CD14-positive monocyte (primary cell): ENCODE measurements around the gene DNAH7. TPM values are rescaled to one million over a fixed set of nuclear protein-coding genes. Genes with fewer than 3 reads are reported as not detected.

Source experiments
- DNase-seq, 3 donors: peaks; one replicate each; pipeline ENCODE4 v3.0.0-alpha.2; 2011 to 2022
- H2AFZ ChIP-seq: 2 replicates; pipeline ENCODE4 v1.6.0; 2012; ENCODE audit warnings: mild to moderate bottlenecking, low read depth, low read length, inconsistent platforms; ENCODE audit not compliant: insufficient read depth, poor library complexity, severe bottlenecking
- H3K27ac ChIP-seq, 2 donors: 1 replicate in 1 of 2; 2 replicates in 1 of 2; pipeline ENCODE4 v1.5.1; 2012 to 2013; ENCODE audit warnings: low read length in 2 of 2, control low read depth in 1 of 2, inconsistent platforms in 1 of 2, low read depth in 1 of 2, mild to moderate bottlenecking in 1 of 2
- H3K27me3 ChIP-seq, 2 donors: one replicate each; pipeline versions ENCODE4 v1.6.0 to v1.6.1; 2011 to 2013; ENCODE audit warnings: low read length in 2 of 2; ENCODE audit not compliant: control insufficient read depth in 2 of 2, insufficient read depth in 2 of 2
- H3K36me3 ChIP-seq, 2 donors: replicated peaks in 1 of 2; 1 replicate in 1 of 2; 2 replicates in 1 of 2; pipeline versions ENCODE4 v1.5.1 to v1.6.1; 2012 to 2013; ENCODE audit warnings: low read length in 2 of 2, control low read depth in 1 of 2, inconsistent platforms in 1 of 2, mild to moderate bottlenecking in 1 of 2; ENCODE audit not compliant: insufficient read depth in 2 of 2, control insufficient read depth in 1 of 2
- H3K4me1 ChIP-seq, 2 donors: 1 replicate in 1 of 2; 2 replicates in 1 of 2; pipeline versions ENCODE4 v1.5.1 to v1.6.1; 2012 to 2013; ENCODE audit warnings: low read length in 2 of 2, control low read depth in 1 of 2, inconsistent platforms in 1 of 2, mild to moderate bottlenecking in 1 of 2, moderate library complexity in 1 of 2; ENCODE audit not compliant: insufficient read depth in 2 of 2, control insufficient read depth in 1 of 2
- H3K4me2 ChIP-seq: replicated peaks from 2 replicates; pipeline ENCODE3; 2012; ENCODE audit warnings: low read length, moderate library complexity, mild to moderate bottlenecking; ENCODE audit not compliant: poor library complexity, severe bottlenecking; ENCODE audit errors: extremely low read depth
- H3K4me3 ChIP-seq, 3 experiments: fragments of 200-600 bp in 1 of 3; sonication (generic) in 1 of 3; replicated peaks in 1 of 3; 1 replicate in 2 of 3; 2 replicates in 1 of 3; pipeline ENCODE4 v1.5.1; 2011 to 2013; ENCODE audit warnings: low read length in 3 of 3, mild to moderate bottlenecking in 3 of 3, control low read depth in 2 of 3, low read depth in 2 of 3, inconsistent platforms in 1 of 3, moderate library complexity in 1 of 3
- H3K79me2 ChIP-seq: 2 replicates; pipeline ENCODE4 v1.6.0; 2012; ENCODE audit warnings: mild to moderate bottlenecking, control low read depth, inconsistent platforms, low read length, moderate library complexity; ENCODE audit not compliant: insufficient read depth
- H3K9ac ChIP-seq: 2 replicates; pipeline ENCODE4 v1.6.0; 2017; ENCODE audit warnings: low read length, mild to moderate bottlenecking; ENCODE audit not compliant: insufficient read depth, poor library complexity, severe bottlenecking
- H3K9me3 ChIP-seq, 2 donors: replicated peaks in 1 of 2; 1 replicate in 1 of 2; 2 replicates in 1 of 2; pipeline versions ENCODE4 v1.5.1 to v1.6.1; 2012 to 2013; ENCODE audit warnings: low read length in 2 of 2, control low read depth in 1 of 2; ENCODE audit not compliant: control insufficient read depth in 1 of 2, insufficient read depth in 1 of 2
- H4K20me1 ChIP-seq: 2 replicates; pipeline ENCODE4 v1.6.0; 2012; ENCODE audit warnings: mild to moderate bottlenecking, low read length, control low read depth, moderate library complexity; ENCODE audit not compliant: insufficient read depth
- H3K27ac Mint-ChIP-seq, 7 donors: one replicate each; pipeline ENCODE4 v1.8.0; 2020; ENCODE audit warnings: mild to moderate bottlenecking in 7 of 7, mixed read lengths in 7 of 7, moderate library complexity in 6 of 7, inconsistent platforms in 2 of 7
- H3K27me3 Mint-ChIP-seq, 3 donors: one replicate each; pipeline ENCODE4 v1.8.0; 2021 to 2022; ENCODE audit warnings: low read depth in 3 of 3, mild to moderate bottlenecking in 3 of 3, mixed read lengths in 3 of 3, moderate library complexity in 3 of 3, inconsistent platforms in 1 of 3
- H3K36me3 Mint-ChIP-seq, 2 donors: one replicate each; pipeline ENCODE4 v1.8.0; 2020; ENCODE audit warnings: mixed read lengths in 2 of 2, inconsistent platforms in 1 of 2, mild to moderate bottlenecking in 1 of 2
- H3K4me1 Mint-ChIP-seq: one replicate; pipeline ENCODE4 v1.8.0; 2020; ENCODE audit warnings: mild to moderate bottlenecking, mixed read lengths
- H3K4me3 Mint-ChIP-seq, 2 donors: one replicate each; pipeline ENCODE4 v1.8.0; 2020; ENCODE audit warnings: mild to moderate bottlenecking in 2 of 2, mixed read lengths in 2 of 2, moderate library complexity in 1 of 2
- H3K9me3 Mint-ChIP-seq, 7 donors: one replicate each; pipeline ENCODE4 v1.8.0; 2020 to 2022; ENCODE audit warnings: mixed read lengths in 7 of 7, mild to moderate bottlenecking in 6 of 7, moderate library complexity in 6 of 7, inconsistent platforms in 2 of 7
- CTCF ChIP-seq: fragments of 200-600 bp; IDR thresholded peaks from one replicate; pipeline ENCODE4 v1.8.0; 2022; ENCODE audit warnings: antibody characterized with exemption, mild to moderate bottlenecking
- WGBS: methylation state at CpG from one replicate; pipeline ENCODE4 v1.1.5; 2013; ENCODE audit warnings: missing lambda C conversion rate; ENCODE audit not compliant: insufficient coverage; 5-methylcytosine and 5-hydroxymethylcytosine counted together
- intact Hi-C, 2 donors: fragments of 100-400 bp; cut with micrococcal nuclease; formaldehyde crosslinking; loops; one replicate each; pipeline versions ENCODE4 v1.15.0 to v1.15.1; 2023
- polyA plus RNA-seq, 3 donors: library from polyadenylated mRNA; depleted of rRNA in 1 of 3; unstranded in 2 of 3; stranded (reverse) in 1 of 3; fragments of 300-500 nt in 2 of 3; fragments of >200 nt in 1 of 3; fragmentation: Illumina TruSeq in 2 of 3; gene quantifications; 1 replicate in 2 of 3; 2 replicates in 1 of 3; pipeline ENCODE4 v1.2.3, GENCODE V29; 2012 to 2021

The DNAH7 gene
- polyA plus RNA-seq, 3 donors: 0.07 TPM; not detected in 2

GRCh38 chr2:195984923-195985726 lies 83.5 kb downstream of the DNAH7 start:
- Histone ChIP-seq H3K4me3 (no peak overlapping the region), H3K79me2 (no peaks in the 10 kb centered on the region), H3K4me2 (no peak overlapping the region), H2AFZ (no peak overlapping the region), H3K9ac (no peak overlapping the region), H4K20me1 (no peaks in the 10 kb centered on the region), H3K36me3 (no peaks in the 10 kb centered on the region), H3K4me1 (no peaks in the 10 kb centered on the region), H3K9me3 (peaks cover under 1 to 1% of the 10 kb centered on the region in 2 donors), H3K27ac (no peak overlapping the region), H3K27me3 (no peaks in the 10 kb centered on the region)
- H3K27ac Mint-ChIP-seq: peak overlapping the region in 1 of 7 donors; percentile 20
- peaks cover 4% of the 10 kb centered on the region for H3K4me1 Mint-ChIP-seq
- TF ChIP-seq CTCF: no peak
- H3K4me3 Mint-ChIP-seq: no peak overlapping the region
- peaks cover 2 to 11% (median 5%) of the 10 kb centered on the region in 7 donors for H3K9me3 Mint-ChIP-seq
- peaks cover 0 to 5% (median 0%) of the 10 kb centered on the region in 3 donors for H3K27me3 Mint-ChIP-seq
- DNase-seq: no peak
- intact Hi-C loops: no loop called here
- WGBS: 56% methylated on average over 1 of the region's 2 CpGs
- H3K36me3 Mint-ChIP-seq: no peaks in the 10 kb centered on the region

- Histone ChIP-seq H3K4me1 (peaks cover 3 to 4% of the 10 kb centered on the region in 2 donors), H3K4me3 (no peak overlapping the region), H3K79me2 (no peaks in the 10 kb centered on the region), H4K20me1 (no peaks in the 10 kb centered on the region), H2AFZ (no peak overlapping the region), H3K27ac (no peak overlapping the region), H3K27me3 (no peaks in the 10 kb centered on the region), H3K9me3 (no peaks in the 10 kb centered on the region), H3K4me2 (no peak overlapping the region), H3K9ac (no peak overlapping the region), H3K36me3 (no peaks in the 10 kb centered on the region)
- peaks cover 0 to 16% (median 8%) of the 10 kb centered on the region in 7 donors for H3K9me3 Mint-ChIP-seq
- peaks cover 4% of the 10 kb centered on the region for H3K4me1 Mint-ChIP-seq
- no peak overlapping the region for H3K4me3 Mint-ChIP-seq
- intact Hi-C loops: no loop called here
- no peak overlapping the region for H3K27ac Mint-ChIP-seq
- no peaks in the 10 kb centered on the region for H3K36me3 Mint-ChIP-seq
- no peak for DNase-seq
- 57% methylated on average over 1 of the region's 2 CpGs for WGBS
- TF ChIP-seq CTCF: no peak
- peaks cover 0 to 2% (median 0%) of the 10 kb centered on the region in 3 donors for H3K27me3 Mint-ChIP-seq
Measured at GRCh38 chr2:195967336-195967735, 101.3 kb downstream of the DNAH7 start.
